ENCODE data around the gene CCDC32.

DNA sequence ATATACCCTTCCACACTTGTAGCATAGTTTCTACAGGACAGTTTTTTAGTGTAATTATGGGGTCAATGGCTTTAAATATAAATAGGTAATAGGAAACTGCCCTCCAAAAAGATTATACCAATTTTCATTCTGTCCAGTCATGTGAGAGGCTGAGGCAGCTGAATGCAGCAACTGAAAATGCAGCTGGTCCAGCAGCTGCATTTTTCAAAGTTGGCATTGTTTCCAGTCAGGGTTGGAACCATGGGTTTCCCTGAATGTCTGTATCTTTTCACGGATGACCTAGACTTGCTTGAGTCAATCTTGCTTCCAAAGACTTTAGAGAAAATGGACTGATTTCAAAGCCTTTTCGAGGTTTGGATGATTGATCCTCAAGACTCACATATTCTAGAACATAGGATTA, 19.3 kb upstream of the CCDC32 start:
- TF ChIP-seq ZMAT3 (CRISPR knock-in tag; conservative IDR thresholded peaks at IDR 0.05), result no peak
- no peak for TF ChIP-seq HDAC2 (CRISPR knock-in tag; IDR thresholded peaks at IDR 0.05)
- TF ChIP-seq, protein P1, sequence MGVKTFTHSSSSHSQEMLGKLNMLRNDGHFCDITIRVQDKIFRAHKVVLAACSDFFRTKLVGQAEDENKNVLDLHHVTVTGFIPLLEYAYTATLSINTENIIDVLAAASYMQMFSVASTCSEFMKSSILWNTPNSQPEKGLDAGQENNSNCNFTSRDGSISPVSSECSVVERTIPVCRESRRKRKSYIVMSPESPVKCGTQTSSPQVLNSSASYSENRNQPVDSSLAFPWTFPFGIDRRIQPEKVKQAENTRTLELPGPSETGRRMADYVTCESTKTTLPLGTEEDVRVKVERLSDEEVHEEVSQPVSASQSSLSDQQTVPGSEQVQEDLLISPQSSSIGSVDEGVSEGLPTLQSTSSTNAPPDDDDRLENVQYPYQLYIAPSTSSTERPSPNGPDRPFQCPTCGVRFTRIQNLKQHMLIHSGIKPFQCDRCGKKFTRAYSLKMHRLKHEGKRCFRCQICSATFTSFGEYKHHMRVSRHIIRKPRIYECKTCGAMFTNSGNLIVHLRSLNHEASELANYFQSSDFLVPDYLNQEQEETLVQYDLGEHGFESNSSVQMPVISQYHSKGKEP (CRISPR knock-in tag; IDR thresholded peaks at IDR 0.05), result no peak
- no peak for TF ChIP-seq CBX2 (IDR thresholded peaks at IDR 0.05; ENCODE audit: low read depth, low read length)
- TF ChIP-seq CBX2 (CRISPR knock-in tag; IDR thresholded peaks at IDR 0.05; ENCODE audit: low read depth), result no peak
- TF ChIP-seq, protein P2, sequence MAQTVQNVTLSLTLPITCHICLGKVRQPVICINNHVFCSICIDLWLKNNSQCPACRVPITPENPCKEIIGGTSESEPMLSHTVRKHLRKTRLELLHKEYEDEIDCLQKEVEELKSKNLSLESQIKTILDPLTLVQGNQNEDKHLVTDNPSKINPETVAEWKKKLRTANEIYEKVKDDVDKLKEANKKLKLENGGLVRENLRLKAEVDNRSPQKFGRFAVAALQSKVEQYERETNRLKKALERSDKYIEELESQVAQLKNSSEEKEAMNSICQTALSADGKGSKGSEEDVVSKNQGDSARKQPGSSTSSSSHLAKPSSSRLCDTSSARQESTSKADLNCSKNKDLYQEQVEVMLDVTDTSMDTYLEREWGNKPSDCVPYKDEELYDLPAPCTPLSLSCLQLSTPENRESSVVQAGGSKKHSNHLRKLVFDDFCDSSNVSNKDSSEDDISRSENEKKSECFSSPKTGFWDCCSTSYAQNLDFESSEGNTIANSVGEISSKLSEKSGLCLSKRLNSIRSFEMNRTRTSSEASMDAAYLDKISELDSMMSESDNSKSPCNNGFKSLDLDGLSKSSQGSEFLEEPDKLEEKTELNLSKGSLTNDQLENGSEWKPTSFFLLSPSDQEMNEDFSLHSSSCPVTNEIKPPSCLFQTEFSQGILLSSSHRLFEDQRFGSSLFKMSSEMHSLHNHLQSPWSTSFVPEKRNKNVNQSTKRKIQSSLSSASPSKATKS (CRISPR knock-in tag; IDR thresholded peaks at IDR 0.05), result no peak
- no peak for TF ChIP-seq YY1 (IDR thresholded peaks at IDR 0.05; ENCODE audit: insufficient read depth, insufficient replicate concordance, low read depth, low read length)
- TF ChIP-seq ESRRA (CRISPR knock-in tag; IDR thresholded peaks at IDR 0.05; ENCODE audit: low read depth), result no peak
- no peak for TF ChIP-seq CEBPB (IDR thresholded peaks at IDR 0.05; ENCODE audit: borderline replicate concordance, low read depth, low read length)
- no peak for TF ChIP-seq ZFP37 (CRISPR knock-in tag; IDR thresholded peaks at IDR 0.05; ENCODE audit: borderline replicate concordance)
- TF ChIP-seq, protein P3, sequence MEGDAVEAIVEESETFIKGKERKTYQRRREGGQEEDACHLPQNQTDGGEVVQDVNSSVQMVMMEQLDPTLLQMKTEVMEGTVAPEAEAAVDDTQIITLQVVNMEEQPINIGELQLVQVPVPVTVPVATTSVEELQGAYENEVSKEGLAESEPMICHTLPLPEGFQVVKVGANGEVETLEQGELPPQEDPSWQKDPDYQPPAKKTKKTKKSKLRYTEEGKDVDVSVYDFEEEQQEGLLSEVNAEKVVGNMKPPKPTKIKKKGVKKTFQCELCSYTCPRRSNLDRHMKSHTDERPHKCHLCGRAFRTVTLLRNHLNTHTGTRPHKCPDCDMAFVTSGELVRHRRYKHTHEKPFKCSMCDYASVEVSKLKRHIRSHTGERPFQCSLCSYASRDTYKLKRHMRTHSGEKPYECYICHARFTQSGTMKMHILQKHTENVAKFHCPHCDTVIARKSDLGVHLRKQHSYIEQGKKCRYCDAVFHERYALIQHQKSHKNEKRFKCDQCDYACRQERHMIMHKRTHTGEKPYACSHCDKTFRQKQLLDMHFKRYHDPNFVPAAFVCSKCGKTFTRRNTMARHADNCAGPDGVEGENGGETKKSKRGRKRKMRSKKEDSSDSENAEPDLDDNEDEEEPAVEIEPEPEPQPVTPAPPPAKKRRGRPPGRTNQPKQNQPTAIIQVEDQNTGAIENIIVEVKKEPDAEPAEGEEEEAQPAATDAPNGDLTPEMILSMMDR (CRISPR knock-in tag; IDR thresholded peaks at IDR 0.05), result no peak
- no peak for TF ChIP-seq TCF7 (IDR thresholded peaks at IDR 0.05; ENCODE audit: low read depth)
- TF ChIP-seq SOX6 (IDR thresholded peaks at IDR 0.05), result no peak
- no peak for TF ChIP-seq SOX6 (CRISPR knock-in tag; IDR thresholded peaks at IDR 0.05)
